Stimulated activated CD4-positive, alpha-beta T cell treated with anti-CD3 and anti-CD28 coated beads, TNF-alpha, amount 100 ng/mL, for 1 hour (primary cell): ENCODE measurements around the gene HTRA3.

Experiments
- DNase-seq, 3 donors: peaks; one replicate each; pipeline ENCODE4 v3.0.0-alpha.2; 2020; ENCODE audit warnings: low read depth in 3 of 3, low spot score in 1 of 3

Gene HTRA3

GRCh38 chr4:8278421-8279287, 9.1 kb downstream of the HTRA3 start:
- DNase-seq, result no peak

- DNase-seq, result no peak
These were observed 10.0 kb downstream of the HTRA3 start for GRCh38 chr4:8279321-8280157.

- no peak for DNase-seq
These were observed 10.8 kb downstream of the HTRA3 start for GRCh38 chr4:8280158-8280875.

- no peak for DNase-seq
These were observed 11.4 kb downstream of the HTRA3 start for GRCh38 chr4:8280876-8281440.

- DNase-seq, result no peak
These were observed 12.1 kb downstream of the HTRA3 start for GRCh38 chr4:8281519-8282133.

GRCh38 chr4:8282134-8282641, 12.6 kb downstream of the HTRA3 start:
- DNase-seq, result no peak

GRCh38 chr4:8282742-8283141, 13.2 kb downstream of the HTRA3 start:
- DNase-seq, result no peak

GRCh38 chr4:8283161-8283560, 13.6 kb downstream of the HTRA3 start:
- no peak for DNase-seq

- no peak for DNase-seq
These were observed 14.1 kb downstream of the HTRA3 start for GRCh38 chr4:8283631-8284121.

- no peak for DNase-seq
These were observed 14.8 kb downstream of the HTRA3 start for GRCh38 chr4:8284391-8284790.

GRCh38 chr4:8285143-8285975, 15.8 kb downstream of the HTRA3 start:
- DNase-seq, result no peak

GRCh38 chr4:8285976-8286718, 16.6 kb downstream of the HTRA3 start:
- DNase-seq, result no peak

- DNase-seq, result no peak
These were observed 17.3 kb downstream of the HTRA3 start for GRCh38 chr4:8286719-8287342.

- DNase-seq, result no peak
These were observed 18.1 kb downstream of the HTRA3 start for GRCh38 chr4:8287343-8288280.

- DNase-seq, result no peak
These were observed 19.7 kb downstream of the HTRA3 start for GRCh38 chr4:8289151-8289750.

GRCh38 chr4:8289956-8290700, 20.6 kb downstream of the HTRA3 start:
- DNase-seq, result no peak
